GM21360 (cell line): ENCODE measurements around the gene INCENP.
"Not testable (repeated sequence)": the region's sequence is repeated elsewhere in the genome, so short reads cannot be mapped to it uniquely, and the experiment has no call there.

Experiments used
- ATAC-seq: cut with Tn5 transposase; IDR thresholded peaks from one replicate; pipeline ENCODE4 v1.9.1; 2021; ENCODE audit warnings: mild to moderate bottlenecking, moderate library complexity; ENCODE audit not compliant: unreplicated experiment

The INCENP gene

DNA sequence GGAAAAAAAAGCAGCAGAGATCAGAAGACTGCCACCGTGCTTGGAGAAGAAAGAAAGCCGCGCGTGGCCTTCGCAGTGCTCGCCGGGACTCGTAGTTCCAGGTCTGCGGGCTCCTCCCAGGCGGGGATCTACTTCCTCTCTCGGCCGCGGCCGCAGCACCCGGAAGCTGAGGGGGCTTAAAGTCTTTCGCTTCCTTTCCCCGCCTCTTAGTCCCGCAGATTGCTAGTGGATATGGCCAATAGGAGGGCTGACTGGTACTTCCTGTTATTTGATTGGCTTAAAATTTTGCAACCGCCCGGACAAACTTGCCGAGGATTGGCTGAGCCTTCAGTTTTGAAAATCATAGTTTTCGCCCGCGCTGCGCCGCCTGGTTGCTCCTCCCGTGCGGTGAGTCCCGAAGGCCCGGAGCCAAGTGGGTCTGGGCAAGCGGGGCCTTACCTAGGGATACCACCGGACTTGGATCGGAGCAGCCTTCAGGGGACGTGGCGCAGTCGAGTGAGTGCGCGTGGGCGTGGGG is at the start of gene INCENP:
TSS of gene INCENP (plus strand) at position 343 of the 517 bp plus-strand sequence. CDS start 4,151 bp downstream, outside the sequence.
- ATAC-seq = peak; percentile 87

DNA sequence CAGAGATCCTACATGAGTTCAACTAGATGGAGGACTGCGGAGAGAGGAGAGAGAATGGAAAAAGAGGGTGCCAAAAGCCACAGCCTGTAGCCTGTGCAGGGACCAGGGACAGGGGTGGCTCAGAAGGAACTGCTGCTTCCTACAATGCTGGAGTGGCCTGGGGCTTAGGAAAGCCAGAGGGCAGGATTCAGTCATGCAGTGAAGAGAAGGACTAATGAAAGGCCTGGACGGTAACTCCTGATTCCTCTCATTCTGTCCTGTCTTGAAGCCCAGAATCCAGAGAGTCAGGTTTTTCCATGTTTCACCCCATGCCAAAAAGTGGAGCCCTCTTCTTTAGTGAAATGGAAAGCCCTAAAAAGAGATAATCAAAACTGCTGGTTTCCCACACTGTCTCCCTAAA is 48.4 kb upstream of the INCENP start:
- no peak for ATAC-seq

DNA sequence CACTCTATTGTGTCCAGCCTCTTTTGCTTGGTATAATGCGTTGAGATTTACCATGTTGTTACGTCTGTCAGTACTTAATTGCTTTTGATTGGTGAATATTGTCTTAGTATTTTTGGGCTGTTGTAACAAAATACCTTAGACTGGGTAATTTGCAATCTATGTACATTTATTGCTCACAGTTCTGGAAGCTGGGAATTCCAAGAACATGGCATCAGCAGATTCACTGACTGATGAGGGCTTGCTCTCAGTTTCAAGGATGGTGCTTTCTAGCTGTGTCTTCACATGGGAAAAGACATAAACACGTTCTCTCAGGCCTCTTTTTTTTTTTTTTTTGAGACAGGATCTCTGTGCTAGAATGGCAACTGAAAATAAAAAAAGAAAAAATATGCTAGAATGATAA is 46.7 kb upstream of the INCENP start:
- ATAC-seq = no peak

DNA sequence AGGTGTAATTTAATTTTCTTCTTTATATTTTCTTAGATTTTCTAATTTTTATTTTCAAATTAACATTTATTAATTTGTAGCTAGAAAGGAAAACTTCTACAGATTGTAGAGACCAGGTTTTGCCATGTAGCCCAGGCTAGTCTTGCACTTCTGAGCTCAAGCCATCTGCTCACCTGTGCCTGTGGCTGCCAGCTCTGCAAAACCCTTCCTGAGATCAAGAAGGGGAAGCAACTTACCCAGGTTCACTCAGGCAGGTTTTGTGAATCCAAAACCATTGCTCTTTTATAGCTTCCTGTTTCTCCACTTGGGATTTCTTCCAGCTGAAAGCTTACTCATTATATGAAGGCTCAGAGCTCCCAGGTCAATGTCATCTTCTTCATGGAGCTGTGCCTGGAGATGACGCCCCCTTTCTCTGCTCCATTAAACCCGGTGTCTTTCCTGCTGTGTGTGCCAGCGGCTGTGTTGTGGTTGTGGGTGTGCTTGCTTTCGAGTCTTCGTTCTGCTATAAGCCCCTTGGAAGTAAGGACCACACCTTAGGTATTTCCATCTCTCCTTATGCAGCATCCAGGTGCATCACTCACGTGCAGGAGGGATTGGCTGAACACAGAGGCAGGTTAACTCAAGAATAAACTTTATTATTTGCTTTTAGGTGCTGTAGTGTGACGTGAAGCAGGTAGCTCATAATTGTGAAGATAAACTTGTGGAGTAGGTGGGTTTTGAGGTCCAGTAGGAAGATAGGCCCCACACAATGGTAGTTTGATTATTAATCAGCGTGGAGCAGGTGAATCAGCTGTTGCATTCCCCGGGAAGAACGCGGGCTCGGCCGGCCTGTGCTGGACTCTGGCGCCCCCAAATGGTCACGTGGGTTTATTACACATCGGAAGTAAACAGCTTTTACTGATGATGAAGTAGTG is 42.2 kb upstream of the INCENP start:
- ATAC-seq = no peak

DNA sequence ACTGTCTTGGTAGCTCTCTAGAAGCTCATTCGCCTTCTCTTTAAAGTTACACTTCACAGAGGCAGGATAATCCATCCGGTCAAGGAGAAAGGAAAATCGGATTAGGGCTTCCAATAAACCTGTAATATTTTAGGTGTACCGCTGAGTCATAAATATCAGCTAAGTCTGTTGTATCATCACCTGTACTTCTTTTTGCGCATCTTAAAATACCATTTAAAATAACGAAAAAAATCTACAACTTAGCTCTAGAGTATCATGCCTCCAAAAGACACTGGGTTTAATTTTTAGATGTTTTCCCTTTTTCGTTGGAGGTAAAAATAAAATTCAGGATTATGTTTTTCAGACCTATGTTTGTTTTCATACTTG is 41.5 kb upstream of the INCENP start:
- no peak for ATAC-seq

DNA sequence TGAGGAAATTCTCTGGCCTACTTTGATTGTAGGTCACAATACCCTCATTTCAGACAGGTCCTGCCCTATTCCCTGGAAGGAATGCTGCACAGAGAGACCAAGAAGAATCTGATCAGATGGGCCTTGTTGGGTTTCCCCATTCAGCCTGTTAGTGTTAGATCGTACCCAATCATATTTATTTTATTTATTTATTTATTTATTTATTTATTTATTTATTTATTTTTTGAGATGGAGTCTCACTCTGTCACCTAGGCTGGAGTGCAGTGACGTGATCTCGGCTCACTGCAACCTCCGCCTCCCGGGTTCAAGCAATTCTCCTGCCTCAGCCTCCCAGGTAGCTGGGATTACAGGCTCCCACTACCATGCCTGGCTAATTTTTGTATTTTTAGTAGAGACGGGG is 39.0 kb upstream of the INCENP start:
- ATAC-seq = not testable (repeated sequence)

DNA sequence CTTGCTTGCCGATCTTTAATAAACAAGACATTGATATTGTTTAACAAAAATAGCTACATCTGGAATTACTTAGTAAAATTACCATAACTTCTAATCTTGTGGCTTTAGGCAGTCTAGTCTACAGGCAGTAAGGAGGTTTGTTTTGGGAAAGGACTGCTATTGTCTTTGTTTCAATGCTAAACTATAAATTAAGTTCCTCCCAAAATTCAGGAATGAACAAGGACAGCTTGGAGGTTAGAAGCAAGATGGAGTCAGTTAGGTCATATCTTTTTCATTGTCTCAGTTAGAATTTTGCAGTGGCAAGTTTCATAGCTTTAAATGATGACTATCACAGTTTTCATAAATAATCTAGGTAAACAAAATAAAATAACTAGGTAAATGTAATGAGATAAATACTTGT is 36.1 kb upstream of the INCENP start:
- no peak for ATAC-seq

DNA sequence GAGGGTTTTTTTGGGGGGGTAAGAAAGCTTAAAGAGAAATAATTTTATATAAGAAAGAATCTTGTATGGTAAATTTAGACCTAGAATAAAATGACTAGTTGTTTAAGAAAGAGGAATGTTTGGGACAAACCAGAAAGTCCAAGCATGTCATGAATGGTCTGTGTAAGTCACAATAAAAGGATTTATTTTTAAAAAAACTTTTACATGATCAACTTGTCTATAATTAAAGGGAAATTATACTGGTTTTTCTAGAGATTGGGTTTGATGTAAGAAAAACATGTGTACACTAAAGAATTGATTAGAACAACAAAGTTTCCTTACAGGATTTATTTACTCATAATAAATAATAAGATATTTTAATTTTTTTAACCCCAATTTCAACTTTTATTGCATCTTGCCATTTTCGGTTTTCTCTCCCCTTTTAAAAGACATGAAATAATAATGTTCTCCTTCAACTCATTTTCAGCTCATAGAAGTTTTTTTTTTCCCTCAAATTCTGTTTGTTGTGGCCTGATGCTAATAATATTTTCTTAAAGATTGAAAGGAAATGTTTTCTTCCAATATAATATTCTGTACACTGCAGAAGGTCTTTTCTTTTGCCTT is 35.4 kb upstream of the INCENP start:
- ATAC-seq = no peak

DNA sequence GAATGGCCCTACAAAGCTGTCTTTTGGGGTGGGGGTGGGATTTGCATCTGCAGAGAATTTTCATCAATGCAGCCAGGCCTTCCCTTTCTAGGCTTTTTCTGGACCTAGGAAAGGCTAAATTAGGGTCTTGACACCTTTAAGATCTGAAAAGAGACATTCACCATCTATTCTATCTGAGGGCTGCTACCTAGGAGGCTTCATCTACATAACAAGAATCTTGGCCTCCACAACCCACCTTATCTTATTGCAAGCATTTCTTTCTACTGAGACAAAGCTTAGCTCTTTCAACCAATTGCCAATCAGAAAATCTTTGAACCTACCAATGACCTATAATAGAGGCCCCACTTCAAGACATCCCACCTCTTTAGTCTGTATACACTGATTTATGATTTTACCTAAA is 20.7 kb upstream of the INCENP start:
- ATAC-seq = no peak

DNA sequence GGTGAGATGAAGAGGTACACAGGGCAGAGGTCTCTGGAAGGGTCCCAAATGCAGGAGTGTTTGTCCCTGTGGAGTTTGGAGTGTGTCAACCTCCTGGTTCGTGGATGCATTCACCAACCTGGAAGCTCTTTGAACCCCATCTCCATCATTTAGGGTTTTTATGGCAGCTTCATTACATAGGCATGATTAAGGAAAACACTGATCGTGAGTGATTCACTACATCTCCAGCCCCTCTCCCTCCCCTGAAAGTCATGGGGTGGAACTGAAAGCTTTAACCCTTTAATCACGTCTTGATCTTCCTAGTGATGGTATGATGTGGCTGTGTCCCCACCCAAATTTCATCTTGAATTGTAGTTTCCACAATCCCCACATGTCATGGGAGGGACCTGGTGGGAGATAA is 19.8 kb upstream of the INCENP start:
- no peak for ATAC-seq

DNA sequence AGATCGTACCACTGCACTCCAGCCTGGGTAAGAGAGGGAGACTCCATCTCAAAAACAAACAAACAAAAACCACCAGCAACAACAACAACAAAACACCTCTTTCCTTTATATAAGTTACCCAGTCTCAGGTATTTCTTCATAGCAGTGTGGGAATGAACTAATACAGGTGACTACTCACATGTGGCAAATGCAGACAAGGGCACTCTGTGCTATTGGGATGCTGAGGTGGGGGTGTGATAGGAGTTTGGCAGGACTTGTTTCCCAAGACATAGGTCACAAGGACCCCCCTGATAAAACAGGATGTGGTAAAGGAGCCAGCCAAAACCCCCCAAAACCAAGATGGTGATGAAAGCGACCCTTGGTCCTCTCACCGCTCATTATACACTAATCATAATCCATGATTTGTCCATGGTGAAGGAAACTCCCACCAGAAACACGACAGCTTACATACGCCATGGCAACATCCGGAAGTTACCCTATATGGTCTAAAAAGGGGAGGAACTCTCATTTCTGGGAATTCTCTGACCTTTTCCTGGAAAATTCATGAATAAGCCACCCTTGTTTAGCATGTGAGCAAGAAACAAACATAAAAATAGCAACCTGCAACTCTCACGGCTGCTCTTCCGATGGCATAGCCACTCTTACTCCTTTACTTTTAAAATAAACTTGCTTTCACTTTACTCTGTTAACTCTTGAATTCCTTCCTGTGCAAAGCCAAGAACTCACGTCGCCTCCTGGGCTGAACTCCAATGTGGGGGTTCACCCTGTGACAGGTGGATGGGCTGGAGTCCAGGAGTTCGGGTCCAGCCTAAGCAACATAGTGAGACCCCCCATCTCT is 18.8 kb upstream of the INCENP start:
- ATAC-seq = no peak

DNA sequence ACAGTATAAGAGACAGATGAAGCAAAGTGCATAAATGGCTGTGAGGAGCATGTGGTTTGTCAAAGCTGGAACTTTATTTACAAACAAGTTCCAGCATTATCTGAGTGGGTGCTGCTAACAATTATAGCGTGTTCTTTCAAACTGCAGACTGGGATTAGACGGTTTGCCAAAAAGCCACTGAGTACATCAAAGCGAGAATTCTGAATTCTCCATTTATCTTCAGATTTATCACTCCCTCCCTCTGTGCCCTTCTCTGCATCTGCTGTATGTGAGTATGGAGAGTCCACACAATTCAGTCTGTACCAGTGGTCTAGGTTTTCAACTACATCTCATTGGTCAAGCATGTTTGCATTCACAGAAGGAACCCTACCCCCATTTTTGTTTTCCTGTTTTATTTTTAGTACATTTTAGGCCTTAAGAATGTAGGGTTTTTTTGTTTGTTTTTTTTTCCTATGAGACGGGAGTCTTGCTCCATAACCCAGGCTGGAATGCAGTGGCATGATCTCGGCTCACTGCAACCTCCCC is 18.1 kb upstream of the INCENP start:
- no peak for ATAC-seq

DNA sequence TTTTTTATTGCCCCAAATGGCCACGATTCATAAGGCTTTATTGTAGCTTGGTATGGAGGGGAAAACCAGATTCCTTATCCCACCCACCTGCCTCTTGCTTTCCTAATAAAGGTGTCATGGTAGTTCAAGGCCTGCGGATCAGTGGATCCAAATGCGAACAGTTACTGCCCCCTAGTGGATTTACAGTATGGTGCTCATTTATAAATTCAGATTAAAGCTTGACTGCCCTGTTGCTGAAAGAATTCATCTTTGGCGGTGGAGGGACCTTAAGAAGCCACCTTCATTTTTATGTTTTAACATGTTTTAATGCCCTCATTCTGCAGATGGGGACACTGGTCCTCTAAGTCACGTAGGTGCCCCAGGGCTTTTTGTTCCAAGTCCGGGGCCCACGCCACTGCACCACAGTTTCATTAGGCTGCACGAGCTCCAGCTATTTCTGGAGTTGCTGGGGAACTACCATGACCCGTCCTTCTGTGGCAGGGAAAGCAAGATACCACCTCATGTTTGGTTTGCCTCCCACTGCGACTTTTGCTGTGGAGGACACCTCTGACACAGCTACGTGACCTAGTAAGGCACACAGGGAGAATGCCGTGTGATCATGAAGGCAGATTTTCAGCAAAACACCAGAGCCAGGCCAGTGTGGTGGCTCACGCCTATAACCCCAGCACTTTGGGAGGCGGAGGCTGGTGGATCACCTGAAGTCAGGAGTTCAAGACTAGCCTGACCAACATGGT is 15.6 kb upstream of the INCENP start:
- no peak for ATAC-seq

DNA sequence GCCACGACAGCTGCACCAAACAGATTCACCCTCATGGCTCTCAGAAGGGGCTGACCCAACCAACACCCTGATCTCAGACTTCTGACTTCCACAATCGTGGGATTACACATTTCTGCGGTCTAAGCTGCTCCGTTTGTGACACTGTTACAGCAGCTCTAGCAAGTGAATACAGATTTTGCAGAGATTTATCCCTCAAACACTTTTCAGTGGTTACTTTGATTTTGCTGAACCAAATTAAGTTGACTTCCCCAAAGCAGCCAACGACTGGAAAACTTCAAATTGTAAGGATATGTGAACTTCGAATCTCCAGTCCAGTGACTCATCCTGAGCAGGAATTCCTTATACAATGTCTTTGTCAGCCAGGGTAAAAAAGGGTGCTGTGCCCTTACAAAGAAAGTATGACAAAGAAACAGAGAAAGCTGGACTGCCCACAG is 14.8 kb upstream of the INCENP start:
- ATAC-seq = no peak

DNA sequence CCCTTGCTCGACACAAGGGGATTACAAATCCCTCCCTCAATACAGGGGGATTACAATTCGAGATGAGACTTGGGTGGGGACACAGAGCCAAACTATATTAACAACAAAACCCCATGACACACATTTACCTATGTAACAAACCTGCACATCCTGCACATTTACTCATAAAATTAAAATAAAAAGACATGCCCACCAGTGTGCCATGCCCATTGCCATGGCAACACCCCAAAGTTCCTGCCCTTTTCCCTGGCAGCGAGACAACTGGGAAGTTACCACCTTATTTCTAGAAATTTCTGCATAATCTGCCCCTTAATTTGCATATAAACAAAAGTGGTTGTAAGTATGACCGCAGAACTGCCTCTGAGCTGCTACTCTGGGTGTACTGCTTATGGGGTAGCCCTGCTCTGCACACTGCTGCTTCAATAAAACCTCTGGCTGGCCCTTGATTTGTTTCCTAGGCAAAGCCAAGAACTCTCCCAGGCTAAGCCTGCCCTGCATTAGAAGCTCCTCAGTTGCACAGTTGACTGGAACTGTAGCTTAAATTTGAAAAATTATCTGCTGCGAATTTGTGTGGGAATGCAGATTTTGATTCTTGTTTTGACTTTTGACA is 8.6 kb upstream of the INCENP start:
- ATAC-seq = no peak

DNA sequence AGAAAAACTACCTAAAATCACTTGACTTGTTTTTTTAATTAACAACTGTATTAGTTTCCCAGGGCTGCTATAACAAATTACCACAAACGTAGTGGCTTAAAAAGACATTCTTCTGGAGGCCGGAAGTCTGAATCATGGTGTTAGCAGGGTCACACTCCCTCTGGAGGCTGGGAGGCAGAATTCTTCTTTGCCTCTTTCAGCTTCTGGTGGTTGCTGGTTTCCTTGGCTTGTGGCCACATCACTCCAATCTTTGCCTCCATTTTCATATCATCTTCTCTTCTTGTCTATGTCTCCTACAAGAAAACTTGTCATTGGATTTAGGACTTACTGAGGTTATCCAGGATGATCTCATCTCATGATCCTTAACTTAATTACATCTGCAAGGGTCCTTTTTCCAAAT is 7.4 kb upstream of the INCENP start:
- ATAC-seq = no peak

DNA sequence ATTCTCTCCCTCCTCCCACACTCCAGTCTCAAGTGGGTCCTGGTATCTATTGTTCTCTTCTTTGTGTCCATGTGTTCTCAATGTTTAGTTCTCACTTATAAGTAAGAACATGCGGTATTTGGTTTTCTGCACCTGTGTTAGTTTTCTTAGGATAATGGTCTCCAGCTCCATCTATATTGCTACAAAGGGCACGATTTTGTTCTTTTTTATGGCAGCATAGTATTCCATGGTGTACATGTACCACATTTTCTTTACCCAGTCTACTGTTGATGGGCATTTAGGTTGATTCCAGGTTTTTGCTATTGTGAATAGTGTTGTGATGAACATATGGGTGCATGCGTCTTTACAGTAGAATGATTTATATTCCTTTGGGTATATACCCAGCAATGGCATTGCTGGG is 4.2 kb upstream of the INCENP start:
- ATAC-seq = no peak

DNA sequence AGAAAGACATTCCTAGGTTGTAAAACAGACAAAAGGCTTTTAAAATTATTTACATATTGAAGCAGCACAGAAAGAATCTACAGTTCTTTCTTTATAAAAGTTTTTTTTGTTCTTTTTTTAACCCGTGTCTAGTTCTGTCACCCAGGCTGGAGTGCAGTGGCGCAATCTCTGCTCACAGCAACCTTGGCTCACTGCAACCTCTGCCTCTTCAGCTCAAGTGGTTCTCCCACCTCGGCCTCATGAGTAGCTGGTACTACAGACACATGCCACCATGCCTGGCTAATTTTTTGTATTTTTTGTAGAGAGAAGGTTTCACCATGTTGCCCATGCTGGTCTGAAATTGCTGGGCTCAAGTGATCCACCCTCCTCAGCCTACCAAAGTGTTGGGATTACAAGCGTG is 3.8 kb upstream of the INCENP start:
- ATAC-seq = no peak

DNA sequence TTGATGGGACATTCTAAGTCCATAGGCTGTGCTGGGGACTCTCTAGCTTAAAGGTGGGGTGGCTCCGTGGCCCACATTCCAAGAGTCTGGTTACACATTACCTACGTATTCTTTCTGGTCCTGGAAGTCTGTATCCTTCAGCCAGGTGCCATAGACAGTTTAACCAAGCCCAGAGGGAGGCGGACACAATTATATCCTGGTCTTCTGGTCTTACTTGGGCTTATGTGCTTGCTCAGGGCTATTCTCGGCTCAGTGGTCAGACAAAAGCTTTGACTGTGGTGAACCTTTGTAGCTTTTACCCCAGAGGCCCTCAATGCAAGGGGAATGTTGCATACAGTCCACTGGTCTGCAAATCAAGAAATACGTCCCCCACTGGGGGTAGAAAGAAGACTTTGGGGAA is 3.4 kb upstream of the INCENP start:
- ATAC-seq = no peak

DNA sequence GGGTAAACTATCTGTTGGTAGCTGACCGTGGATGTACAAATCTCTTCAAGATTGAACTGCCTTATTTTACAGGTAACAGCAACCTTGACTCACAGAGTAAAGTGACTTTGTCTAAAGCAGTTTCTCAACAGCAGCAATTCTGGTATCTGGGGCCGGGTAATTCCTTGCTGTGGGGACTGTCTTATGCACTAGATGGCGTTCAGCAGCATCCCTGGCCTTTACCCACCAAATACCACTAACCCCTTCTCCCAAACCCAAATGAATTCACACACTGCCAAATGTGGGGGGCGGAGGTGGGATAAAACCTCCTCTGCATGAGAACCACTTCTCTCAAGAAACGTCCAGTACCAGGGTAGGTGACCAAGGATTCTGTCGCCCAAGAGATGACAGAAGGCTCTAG is 1.7 kb upstream of the INCENP start:
- no peak for ATAC-seq
